AG20443 (cell line): Measurements from ENCODE around the gene STX1B.
A peak's percentile ranks its signal among the peaks of the same experiment; 100 is the strongest.
"Not testable (repeated sequence)": the region's sequence is repeated elsewhere in the genome, so short reads cannot be mapped to it uniquely, and the experiment has no call there.

ENCODE experiments used
- DNase-seq: peaks from one replicate; pipeline ENCODE4 v3.0.0; 2012; ENCODE audit warnings: low spot score, mixed read lengths

STX1B gene

DNA sequence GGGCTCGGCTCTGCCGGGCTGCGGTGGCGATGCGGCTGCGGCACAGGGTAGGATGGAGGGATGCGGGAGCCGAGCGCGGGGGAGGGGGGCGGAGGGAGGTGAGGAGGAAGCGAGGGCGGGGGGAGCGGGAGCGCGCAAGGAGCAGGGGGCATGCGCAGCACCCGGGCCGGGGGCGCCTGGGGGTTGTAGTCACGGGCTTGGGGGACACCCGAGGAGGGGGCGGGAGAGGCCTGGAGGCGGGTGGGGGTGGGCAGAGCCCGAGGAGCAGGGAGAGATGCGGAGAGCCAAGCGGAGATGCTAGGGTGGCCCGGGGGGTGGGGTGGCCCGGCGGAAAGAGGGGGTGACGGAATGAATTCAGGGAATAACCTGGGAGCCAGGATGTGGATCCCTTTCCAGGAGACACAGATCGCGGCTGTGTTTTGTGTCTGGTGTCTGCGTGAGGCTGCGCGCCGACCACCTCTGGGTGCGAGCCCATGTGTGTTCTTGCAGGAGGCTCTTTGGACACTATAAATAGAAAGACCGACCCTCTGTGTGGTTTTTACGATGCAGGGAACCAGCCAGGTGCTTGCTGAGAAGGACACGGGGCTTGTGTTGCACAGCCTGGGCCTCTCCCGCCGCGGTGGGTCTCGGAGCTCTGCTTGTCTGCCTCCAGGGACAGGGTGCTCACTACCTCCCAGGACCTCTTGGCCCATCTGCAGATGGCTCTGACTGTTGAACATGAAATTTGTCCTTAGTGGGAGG, at the start of gene STX1B:
TSS of gene STX1B (minus strand) at position 54 of the 741 bp plus-strand sequence. CDS start 242 bp downstream, outside the sequence.
- peak; percentile 77 for DNase-seq

DNA sequence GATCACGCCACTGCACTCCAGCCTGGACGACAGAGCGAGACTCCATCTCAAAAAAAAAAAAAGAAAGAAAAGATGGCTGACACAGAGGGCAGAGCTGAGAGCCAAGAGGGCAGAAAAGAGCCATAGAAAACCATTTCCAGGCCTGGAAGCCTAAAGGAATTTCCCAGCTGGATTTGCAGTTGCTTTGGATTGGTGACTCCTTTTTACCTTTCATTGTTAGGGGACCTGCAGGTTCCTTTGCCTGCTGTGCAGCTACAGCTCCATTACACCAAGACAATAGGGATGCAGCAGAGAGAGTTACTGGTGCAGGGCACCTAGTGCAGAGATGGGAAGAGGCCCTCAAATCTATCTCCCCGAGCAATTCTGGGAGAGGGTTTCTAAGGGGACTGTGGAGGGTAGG, 45.2 kb upstream of the STX1B start:
- no peak for DNase-seq

DNA sequence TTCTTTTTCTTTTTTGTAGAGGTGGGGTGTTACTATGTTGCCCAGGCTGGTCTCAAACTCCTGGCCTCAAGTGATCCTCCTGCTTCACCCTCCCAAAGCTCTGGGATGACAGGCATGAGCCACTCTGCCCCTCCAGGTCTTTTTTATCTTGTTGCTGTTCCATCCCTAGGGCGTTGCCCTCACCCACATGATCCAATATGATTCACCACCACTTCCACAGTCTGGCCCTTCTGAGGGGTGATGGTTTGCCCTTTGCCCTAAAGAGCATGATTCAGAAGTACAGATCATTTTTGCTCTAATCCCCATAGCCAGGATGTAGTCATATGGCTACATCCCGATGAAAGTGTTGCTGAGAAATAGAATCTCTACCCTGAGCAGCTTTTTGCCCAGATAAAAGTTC, 41.7 kb upstream of the STX1B start:
- peak; percentile 92 for DNase-seq

DNA sequence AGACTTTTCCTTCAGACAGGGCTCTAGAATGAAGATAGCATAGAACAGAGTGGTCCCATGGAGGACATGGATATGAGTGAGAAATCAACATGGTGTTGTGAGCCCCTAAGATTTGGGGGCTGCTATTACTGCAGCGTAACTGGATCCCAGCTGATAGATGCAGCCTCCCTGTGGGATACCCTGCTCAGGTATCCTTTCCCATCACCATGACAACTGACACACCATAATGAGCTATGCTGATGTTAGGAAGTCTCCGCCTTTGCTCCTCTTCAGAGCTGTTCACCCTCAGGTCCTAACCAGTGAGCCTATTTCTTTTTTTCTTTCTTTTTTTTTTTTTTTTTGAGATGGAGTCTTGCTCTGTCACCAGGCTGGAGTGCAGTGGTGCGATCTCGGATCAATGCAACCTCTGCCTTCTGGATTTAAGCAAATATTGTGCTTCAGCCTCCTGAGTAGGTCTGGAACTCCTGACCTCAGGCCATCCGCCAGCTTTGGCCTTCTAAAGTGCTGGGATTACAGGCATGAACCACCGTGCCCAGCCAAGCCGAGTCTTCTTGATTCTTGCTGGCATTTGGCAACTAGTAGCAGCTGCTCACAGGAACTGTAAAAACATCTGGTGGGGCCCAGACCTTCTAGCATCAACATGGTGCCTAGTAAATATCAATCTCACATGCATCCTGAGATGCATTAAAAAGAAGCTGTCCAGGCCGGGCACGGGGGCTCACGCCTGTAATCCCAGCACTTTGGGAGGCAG, 40.0 kb upstream of the STX1B start:
- no peak for DNase-seq

DNA sequence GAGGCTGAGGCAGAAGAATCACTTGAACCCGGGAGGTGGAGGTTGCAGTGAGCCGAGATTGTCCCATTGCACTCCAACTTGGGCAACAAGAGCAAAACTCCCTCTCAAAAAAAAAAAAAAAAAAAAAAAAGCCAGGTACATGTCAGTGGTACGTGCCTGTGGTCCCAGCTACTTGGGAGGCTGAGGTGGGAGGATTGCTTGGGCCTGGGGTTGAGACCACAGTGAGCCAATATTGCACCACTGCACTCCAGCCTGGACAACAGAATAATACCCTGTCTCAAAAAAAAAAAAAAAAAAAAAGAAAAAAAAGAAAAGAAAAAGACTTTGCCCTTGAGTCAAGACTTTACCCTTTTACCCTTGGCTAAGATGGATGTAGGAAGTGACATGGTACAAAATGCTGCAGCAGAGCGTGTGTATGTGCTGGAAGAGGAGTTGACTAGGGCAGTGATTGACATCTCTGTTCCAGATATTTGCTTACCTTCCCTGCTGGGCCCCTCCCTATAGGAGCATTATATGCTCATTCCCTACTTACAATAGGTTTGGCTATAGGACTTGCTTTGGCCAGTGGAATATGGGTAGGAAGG, 33.6 kb upstream of the STX1B start:
- DNase-seq = no peak

DNA sequence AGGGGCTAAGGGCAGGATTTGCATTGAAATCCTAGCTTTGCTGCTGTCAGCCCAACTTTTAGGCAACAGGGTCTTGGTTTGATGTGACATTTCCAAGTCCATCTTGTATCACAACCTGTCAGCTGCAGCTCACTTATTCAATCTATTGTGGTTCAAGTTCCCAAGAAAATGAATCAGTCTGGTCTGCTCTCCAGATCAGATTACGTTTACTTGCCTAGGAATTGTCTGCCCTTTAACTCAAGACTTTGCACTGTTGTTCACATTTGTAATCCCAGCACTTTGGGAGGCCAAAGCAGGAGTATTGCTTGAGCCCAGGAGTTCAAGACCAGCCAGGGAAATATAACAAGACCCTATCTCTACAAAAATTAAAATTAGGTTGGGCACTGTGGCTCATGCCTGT, 32.9 kb upstream of the STX1B start:
- no peak for DNase-seq

DNA sequence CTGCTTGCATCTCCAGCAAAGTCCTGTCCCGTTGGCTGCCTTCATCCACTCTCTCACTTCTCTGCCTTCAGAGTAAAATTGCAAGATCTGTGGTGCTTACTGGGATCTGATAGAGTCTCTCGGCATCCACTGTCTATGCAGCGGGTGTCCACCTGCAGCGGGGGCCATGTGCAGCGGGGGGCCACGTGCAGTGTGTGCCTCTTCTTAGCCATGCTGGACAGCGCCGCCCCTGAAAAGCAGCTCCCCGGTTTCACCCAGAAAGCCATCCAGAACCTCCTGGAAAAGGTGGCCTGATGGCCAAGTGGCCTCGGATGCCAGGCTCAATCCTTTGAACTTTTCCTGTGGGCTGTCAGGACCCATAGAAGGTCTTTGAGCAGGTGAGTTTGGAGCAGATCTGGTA, 32.4 kb upstream of the STX1B start:
- no peak for DNase-seq

DNA sequence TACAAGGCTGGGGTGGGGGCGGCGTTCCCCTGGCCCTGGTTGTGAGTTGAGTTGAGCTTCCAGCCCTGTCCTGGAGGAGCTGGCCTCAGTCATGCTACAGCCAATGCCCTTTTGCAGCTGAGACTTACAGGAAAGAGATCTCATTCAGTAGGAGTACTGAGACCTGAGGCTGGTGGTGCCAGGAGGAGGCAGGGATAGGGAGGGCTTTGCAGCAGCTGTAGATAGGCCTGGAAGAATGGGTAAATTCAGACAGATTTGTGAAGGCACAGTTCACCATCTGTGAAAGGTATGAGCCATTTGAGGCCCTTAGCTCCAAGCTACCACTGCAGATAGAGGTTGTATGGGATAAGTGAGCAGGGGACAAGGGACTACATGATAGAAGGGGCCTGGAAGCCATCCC, 28.6 kb upstream of the STX1B start:
- DNase-seq = no peak

DNA sequence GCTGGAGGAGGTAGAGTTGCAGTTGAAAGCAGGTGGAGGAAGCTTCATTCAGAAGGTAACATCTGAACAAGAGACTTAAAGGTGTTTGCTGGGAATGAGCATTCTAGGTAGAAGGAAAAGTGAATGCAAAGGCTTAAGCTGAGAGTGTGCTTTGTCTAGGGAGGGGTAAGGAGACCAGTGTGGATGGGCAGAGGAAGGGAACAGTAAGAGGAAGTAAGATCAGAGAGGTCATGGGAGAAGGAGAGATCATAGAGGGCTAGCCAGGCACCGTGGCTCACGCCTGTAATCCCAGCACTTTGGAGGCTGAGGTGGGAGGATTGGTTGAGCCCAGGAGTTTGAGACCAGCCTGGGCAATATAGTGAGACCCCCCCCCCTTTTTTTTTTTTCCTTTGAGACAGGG, 26.3 kb upstream of the STX1B start:
- DNase-seq = no peak

DNA sequence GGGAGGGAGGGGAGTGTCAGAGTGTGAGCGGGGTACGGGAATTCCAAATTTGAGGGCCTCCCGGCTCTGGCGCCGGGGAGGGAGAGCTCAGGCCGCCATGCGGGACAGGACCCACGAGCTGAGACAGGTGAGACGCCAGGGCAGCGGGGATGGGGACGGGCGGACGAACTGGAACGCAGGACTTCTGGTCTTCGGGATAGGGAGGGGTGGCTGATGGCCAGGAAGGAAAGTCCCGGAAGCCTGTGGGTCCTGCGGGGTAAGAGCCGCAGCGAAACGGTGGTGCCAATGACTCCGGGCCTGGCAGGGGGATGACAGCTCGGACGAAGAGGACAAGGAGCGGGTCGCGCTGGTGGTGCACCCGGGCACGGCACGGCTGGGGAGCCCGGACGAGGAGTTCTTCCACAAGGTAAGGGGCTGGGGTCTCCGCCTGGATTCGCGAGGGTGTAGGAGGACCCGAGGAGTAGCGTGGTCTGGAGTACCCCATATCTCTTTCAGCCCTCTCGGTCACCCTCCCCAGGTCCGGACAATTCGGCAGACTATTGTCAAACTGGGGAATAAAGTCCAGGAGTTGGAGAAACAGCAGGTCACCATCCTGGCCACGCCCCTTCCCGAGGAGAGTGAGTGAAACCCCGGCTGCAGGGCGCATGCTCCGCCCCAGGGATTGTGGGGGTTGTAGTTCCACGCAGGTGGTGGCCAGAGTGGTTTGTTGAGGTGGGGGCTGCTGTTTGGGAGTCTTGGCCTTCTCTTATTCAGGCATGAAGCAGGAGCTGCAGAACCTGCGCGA, 23.5 kb upstream of the STX1B start:
- peak; percentile 99 for DNase-seq

DNA sequence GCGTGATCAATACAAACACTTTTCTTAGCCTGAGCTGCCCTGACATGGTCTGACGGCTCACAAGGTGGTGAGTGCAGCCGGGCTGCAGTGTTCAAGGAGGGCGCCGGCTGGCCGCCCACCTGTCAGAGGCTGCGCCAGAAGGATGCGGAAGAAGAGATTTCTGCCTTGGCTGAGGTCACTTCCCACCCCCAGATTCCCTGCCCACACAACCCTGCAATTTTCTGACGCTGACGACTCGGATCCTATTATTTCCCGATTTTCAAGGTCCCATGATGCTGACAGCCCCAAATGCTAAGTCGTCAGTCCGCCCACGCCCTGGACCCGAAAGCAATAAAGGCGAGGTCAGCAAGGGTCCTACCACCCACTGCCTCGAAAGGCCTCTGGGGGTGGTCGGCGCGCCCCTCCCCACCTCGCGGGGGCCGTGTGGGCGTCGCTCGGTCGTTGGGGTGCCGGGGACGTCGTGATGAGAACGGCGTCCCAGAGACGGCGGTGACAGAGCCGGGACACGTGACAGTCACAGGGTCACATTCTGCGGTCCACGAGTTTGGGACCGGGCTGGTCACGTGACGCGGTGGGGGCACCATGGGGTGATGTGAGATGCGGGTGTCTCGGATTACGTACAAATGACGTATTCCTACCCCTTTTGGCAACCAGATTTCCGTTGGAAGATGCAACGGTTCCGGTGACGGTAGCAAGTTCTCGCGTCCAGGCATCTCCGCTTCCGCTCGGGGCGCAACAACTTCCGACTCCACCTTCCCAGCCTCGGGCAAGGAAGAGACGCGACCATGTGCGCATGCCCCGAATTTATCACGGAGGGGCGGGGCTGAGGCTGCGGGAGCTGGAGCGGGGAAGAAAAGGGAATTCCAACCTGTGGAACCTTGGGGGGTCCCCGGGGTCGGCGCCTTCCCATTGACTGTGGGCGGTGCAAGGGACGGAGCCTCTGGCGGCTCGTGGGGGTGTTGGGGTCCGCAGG, 22.6 kb upstream of the STX1B start, which contains the start of gene STX4:
TSS of gene STX4 (plus strand) at position 823 of the 973 bp plus-strand sequence. CDS start 248 bp downstream, outside the sequence.
- peak; percentile 96 for DNase-seq

DNA sequence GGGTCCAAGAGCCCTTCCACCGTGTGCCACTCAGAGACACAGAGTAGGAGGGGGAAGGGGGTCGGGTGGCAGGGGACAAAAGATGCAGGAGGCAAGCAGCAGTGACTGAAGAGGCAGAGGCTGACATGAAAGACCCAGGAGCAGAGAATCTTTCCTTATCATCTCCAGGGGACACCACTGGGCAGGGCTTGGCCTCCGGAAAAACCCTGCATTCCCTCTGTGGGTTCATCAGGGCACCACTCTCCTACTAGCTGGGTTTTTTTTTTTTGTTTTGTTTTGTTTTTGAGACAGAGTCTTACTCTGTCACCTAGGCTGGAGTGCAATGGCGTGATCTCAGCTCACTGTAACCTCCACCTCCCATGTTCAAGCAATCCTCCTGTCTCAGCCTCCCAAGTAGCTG, 20.8 kb upstream of the STX1B start:
- no peak for DNase-seq

DNA sequence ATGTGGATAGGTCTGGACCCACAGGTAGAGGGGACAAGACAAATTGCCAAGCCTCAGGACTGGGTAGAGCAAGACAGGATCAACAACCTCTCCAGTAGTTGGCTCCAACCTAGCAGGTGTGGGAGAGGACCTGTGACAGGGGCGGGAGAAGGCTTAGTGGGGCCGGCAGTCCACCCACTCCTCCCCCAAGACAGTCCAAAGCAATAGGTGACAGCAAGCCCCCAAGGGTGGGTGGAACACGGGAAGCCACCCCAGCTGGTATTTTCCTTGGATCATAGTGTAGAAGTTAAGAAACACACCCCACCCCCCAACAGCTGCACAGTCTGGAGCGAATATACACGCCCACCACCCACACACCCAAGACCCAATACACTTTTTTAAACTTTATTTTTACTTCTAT, 18.8 kb upstream of the STX1B start:
- no peak for DNase-seq

DNA sequence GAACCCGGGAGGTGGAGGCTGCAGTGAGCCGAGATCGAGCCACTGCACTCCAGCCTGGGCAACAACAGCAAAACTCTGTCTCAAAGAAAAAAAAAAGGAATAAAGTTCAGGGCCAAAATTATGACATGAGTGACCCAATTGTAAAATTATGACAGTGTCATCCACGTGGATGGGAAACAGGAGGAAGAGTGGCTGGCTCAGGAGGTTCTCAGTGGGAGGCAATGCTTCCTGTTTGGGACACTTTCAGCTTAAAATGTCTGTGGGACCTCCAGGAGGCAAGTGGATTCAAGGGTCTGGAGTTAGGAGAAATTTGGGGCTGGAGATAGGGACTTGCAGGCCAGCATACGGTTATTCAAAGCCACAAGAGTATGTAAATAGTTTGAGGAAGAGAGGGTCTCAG, 14.9 kb upstream of the STX1B start:
- DNase-seq = no peak

DNA sequence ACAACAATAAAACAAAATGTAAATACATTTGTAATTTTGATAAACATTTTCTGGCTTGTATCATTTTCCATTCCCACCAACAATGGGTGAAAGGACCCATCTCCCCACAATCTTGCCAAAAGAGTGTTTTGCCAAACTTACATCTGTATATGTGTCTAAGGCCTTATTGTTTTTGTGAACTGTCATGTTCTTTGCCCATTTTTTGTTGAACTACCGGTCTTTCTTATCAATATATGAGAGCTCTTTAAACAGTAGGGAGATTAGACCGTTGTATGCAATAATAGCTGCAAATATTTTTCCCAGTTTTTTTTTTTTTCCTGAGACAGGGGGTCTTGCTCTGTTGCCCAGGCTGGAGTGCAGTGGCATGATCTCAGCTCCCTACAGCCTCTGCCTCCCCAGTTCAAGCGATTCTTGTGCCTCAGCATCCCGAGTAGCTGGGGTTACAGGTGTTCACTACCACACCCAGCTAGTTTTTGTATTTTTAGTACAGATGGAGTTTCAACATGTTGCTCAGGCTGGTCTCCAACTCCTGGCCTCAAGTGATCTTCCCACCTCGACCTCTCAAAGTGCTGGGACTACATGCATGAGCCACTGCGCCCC, 13.3 kb upstream of the STX1B start:
- DNase-seq = no peak

DNA sequence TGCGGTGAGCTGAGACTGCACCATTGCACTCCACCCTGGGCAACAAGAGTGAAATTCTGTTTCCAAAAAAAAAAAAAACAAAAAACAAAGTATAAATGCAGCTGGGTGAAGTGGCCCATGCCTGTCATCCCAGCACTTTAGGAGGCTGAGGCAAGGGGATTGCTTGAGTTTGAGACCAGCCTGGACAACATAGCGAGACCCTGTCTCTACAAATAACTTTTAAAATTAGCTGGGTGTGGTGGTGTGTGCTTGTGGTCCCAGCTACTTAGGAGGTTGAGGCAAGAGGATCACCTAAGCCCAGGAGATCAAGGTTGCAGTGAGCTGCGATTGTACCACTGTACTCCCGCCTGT, 12.8 kb upstream of the STX1B start:
- no peak for DNase-seq

DNA sequence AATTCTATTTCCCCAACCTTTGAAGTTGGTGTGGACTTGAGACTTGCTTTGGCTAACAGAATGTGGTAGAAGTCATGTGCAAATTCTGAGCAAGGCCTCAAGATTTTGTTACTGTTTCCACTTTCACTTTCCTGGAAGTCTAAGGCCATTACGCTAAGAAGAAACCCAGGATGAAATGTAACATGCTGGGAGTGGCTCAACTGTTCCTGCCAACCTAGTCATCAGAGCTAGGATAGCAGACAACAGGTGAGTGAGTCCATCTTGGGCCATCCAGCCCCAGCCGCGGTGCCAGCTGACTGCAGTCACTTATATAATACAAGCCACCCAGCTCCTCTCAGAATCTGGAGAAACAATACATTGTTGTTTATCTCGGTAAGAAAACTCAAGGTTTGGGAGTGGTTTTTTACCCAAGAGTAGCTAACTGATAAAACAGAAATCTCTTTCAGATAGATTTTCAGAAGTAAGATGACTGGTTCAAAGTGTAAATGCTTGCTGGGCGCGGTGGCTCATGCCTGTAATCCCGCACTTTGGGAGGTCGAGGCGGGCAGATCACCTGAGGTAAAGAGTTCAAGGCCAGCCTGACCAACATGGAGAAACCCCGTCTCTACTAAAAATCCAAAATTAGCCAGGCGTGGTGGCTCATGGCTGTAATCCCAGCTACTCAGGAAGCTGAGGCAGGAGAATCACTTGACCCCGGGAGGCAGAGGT, 12.3 kb upstream of the STX1B start:
- no peak for DNase-seq

DNA sequence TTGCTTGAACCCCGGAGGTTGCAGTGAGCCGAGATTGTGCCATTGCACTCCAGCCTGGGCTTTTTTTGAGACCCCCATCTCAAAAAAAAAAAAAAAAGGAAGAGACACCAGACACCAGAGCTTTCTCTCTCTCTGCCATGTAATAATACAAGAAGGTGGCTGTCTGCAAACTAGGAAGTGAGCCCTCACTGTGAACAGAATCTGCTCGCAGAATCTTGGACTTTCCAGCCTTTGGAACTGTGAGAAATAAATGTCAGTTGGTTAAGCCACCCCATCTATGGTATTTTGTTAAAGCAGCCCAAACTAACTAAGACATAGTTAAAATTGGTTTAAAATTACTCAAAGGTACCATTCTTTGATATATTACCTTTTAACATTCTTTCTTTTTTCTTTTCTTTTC, 10.1 kb upstream of the STX1B start:
- no peak for DNase-seq

DNA sequence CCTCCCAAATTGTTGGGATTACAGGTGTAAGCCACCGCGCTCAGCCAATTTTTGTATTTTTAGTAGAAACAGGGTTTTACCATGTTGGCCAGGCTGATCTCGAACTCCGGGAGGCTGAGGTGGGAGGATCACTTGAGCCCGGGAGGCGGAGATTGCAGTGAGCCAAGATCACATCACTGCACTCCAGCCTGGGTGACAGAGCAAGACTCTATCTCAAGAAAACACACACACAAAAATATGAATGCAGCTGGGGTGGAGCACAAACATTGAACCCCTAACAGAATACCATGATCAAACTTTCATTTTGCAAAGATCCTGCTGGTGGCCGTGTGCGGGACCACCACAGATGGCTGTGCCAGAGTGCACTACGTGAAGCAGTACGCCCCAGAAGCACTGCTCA, 7.3 kb upstream of the STX1B start:
- DNase-seq = not testable (repeated sequence)

DNA sequence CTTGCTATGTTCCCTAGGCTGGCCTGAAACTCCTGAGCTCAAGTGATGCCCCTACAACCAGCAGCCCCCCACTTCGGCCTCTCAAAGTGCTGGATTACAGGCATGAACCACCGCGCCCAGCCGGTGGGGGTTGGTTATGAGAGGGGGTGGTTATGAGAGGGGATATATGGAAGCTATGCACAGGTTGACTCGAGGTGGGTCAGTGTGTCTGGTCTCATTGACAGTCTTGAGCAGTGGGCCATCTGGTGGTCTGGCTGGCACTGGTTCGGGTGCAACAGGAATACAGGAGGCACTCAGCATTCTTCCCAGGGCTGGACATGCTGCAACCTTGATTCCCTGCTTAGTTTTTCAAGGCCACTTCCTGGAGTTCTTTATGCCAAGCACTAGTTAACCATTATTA, 5.6 kb upstream of the STX1B start:
- no peak for DNase-seq
